ENCODE results near the gene CARF.
"Not testable (repeated sequence)": the region's sequence is repeated elsewhere in the genome, so short reads cannot be mapped to it uniquely, and the experiment has no call there.

Gene CARF

DNA sequence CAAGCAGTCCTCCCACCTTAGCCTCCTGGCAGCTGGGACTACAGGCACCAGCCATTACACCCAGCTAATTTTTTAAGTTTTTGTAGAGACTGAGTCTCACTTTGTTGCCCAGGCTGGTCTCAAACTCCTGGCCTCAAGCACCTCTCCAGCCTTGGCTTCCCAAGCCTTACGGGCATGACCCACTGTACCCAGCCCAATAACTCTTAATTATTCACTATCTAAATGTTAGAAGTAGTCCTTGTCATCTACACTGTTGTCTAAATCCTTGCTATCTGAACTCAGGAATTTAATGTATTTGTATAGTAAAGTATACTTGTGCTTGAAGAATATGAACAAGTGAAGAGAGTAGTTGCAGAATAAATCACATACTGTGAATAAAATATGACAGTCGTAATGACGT, 64.7 kb downstream of the CARF start:
- no peak overlapping the region for H3K27ac Mint-ChIP-seq
- no peak overlapping the region for H3K4me3 Mint-ChIP-seq
- no peak for DNase-seq
- no peaks in the 10 kb centered on the region for H3K4me1 Mint-ChIP-seq
- TF ChIP-seq, protein P1, sequence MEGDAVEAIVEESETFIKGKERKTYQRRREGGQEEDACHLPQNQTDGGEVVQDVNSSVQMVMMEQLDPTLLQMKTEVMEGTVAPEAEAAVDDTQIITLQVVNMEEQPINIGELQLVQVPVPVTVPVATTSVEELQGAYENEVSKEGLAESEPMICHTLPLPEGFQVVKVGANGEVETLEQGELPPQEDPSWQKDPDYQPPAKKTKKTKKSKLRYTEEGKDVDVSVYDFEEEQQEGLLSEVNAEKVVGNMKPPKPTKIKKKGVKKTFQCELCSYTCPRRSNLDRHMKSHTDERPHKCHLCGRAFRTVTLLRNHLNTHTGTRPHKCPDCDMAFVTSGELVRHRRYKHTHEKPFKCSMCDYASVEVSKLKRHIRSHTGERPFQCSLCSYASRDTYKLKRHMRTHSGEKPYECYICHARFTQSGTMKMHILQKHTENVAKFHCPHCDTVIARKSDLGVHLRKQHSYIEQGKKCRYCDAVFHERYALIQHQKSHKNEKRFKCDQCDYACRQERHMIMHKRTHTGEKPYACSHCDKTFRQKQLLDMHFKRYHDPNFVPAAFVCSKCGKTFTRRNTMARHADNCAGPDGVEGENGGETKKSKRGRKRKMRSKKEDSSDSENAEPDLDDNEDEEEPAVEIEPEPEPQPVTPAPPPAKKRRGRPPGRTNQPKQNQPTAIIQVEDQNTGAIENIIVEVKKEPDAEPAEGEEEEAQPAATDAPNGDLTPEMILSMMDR (IDR thresholded peaks at IDR 0.05): no peak
- H3K27me3 Mint-ChIP-seq (ENCODE audit: low read depth, poor library complexity): no peaks in the 10 kb centered on the region
- H3K36me3 Mint-ChIP-seq (ENCODE audit: low read depth): peaks cover 69% of the 10 kb centered on the region
- H3K9me3 Mint-ChIP-seq: peaks cover 9% of the 10 kb centered on the region

- H3K4me3 Mint-ChIP-seq: no peak overlapping the region
- no peaks in the 10 kb centered on the region for H3K4me1 Mint-ChIP-seq
- H3K9me3 Mint-ChIP-seq: peaks cover 9% of the 10 kb centered on the region
- no peak overlapping the region for H3K27ac Mint-ChIP-seq
- no peak for DNase-seq
- H3K36me3 Mint-ChIP-seq (ENCODE audit: low read depth): peaks cover 61% of the 10 kb centered on the region
- no peaks in the 10 kb centered on the region for H3K27me3 Mint-ChIP-seq (ENCODE audit: low read depth, poor library complexity)
- TF ChIP-seq, protein P1 (IDR thresholded peaks at IDR 0.05): no peak
Observed at GRCh38 chr2:202982779-202983491, 70.9 kb downstream of the CARF start.

DNA sequence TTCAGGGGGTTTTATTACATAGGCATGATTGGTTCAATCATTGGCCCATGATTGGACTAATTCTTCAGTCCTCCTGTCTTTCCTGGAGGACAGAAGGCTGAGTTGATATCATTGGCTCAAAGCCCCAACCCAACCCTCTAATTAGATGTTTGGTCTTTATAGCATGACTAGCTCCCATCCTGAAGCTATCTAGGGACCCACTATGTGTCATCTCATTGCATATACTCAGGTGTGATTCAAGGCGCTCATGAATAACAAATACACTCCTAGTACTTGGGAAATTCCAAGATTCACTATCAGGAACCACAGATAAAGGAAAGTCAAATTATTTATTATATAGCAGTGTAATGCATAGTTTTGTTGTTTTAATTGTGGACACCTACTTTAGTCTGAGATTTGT, 77.7 kb downstream of the CARF start:
- no peaks in the 10 kb centered on the region for H3K9me3 Mint-ChIP-seq
- TF ChIP-seq, protein P1 (IDR thresholded peaks at IDR 0.05): no peak
- H3K27ac Mint-ChIP-seq: no peak overlapping the region
- H3K27me3 Mint-ChIP-seq (ENCODE audit: low read depth, poor library complexity): no peaks in the 10 kb centered on the region
- no peak overlapping the region for H3K4me3 Mint-ChIP-seq
- H3K36me3 Mint-ChIP-seq (ENCODE audit: low read depth): no peaks in the 10 kb centered on the region
- DNase-seq: no peak
- H3K4me1 Mint-ChIP-seq: peaks cover 3% of the 10 kb centered on the region

- no peak for DNase-seq
- H3K9me3 Mint-ChIP-seq: no peaks in the 10 kb centered on the region
- no peaks in the 10 kb centered on the region for H3K27me3 Mint-ChIP-seq (ENCODE audit: low read depth, poor library complexity)
- TF ChIP-seq, protein P1 (IDR thresholded peaks at IDR 0.05): no peak
- peaks cover 8% of the 10 kb centered on the region for H3K4me1 Mint-ChIP-seq
- no peak overlapping the region for H3K4me3 Mint-ChIP-seq
- H3K36me3 Mint-ChIP-seq (ENCODE audit: low read depth): no peaks in the 10 kb centered on the region
- no peak overlapping the region for H3K27ac Mint-ChIP-seq
Observed at GRCh38 chr2:202990501-202990900, 78.4 kb downstream of the CARF start.

- not testable (repeated sequence) for H3K27me3 Mint-ChIP-seq (ENCODE audit: low read depth, poor library complexity); DNase-seq; H3K4me1 Mint-ChIP-seq; H3K9me3 Mint-ChIP-seq; H3K27ac Mint-ChIP-seq; H3K36me3 Mint-ChIP-seq (ENCODE audit: low read depth); H3K4me3 Mint-ChIP-seq
Observed at GRCh38 chr2:202997113-202997512, 85.0 kb downstream of the CARF start.

GRCh38 chr2:203002054-203002821, 90.2 kb downstream of the CARF start:
- TF ChIP-seq, protein P1 (IDR thresholded peaks at IDR 0.05): no peak
- Mint-ChIP-seq H3K27me3 (ENCODE audit: low read depth, poor library complexity) (peaks cover 4% of the 10 kb centered on the region), H3K4me3 (no peak overlapping the region), H3K9me3 (no peaks in the 10 kb centered on the region), H3K4me1 (no peaks in the 10 kb centered on the region), H3K27ac (no peak overlapping the region), H3K36me3 (ENCODE audit: low read depth) (no peaks in the 10 kb centered on the region)
- DNase-seq: no peak

All from nephron progenitor cell (in vitro differentiated cells).